HG03280 (cell line): ENCODE data around the gene ANKRD11.
A peak's percentile ranks its signal among the peaks of the same experiment; 100 is the strongest.
"Not testable (repeated sequence)": the region's sequence is repeated elsewhere in the genome, so short reads cannot be mapped to it uniquely, and the experiment has no call there.

Experiments used
- ATAC-seq: cut with Tn5 transposase; IDR thresholded peaks from one replicate; pipeline ENCODE4 v1.9.1; 2021; ENCODE audit warnings: mild to moderate bottlenecking, moderate library complexity; ENCODE audit not compliant: unreplicated experiment

The ANKRD11 gene

DNA sequence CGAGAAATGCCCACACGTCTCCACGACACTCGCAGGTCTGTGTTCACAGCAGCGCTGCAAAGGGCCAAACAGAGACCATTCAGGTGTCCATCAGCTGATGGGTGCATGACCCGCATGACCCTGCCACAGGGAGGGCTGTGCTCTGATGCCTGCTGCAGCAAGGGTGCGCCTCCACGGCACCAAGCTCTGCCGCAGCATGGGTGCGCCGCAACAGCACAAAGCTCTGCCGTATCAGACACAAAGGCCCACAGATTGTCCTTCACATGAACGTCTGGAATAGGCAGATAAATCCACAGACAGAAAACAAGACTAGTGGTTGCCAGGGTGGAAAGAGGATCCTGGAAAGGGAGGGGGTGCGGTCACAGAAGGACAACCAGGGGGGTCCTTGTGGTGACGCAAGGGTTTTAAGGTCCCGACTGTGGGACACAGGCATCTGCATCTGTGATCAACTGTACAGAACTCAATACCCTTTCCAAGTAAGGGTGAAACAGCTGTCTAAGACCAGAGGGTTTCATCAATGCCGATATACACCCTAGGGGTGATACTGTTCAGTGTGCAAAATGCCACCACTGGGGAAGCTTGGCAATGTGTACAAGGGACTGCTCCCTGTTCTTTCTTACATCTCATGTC lies 121.0 kb downstream of the ANKRD11 start:
- ATAC-seq, result no peak

GRCh38 chr16:89368604-89369249 lies 121.6 kb downstream of the ANKRD11 start:
- no peak for ATAC-seq

- ATAC-seq, result no peak
These were observed 122.8 kb downstream of the ANKRD11 start for GRCh38 chr16:89367538-89367915.

GRCh38 chr16:89366561-89367537 lies 123.5 kb downstream of the ANKRD11 start:
- no peak for ATAC-seq

DNA sequence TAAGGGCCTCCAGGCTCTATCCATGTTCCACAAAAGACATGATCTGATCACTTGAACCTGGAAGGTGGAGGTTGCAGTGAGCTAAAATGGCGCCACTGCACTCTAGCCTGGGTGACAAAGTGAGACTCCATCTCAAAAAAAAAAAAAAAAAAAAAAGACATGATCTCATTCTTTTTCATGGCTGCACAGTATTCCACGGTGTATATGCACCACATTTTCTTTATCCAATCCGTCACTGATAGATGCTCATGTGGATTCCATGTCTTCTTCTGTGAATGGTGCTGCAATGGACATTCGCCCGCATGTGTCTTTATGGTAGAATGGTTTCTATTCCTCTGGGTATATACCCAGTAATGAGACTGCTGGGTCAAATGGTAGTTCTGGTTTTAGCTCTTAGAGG lies 124.4 kb downstream of the ANKRD11 start:
- no peak for ATAC-seq

DNA sequence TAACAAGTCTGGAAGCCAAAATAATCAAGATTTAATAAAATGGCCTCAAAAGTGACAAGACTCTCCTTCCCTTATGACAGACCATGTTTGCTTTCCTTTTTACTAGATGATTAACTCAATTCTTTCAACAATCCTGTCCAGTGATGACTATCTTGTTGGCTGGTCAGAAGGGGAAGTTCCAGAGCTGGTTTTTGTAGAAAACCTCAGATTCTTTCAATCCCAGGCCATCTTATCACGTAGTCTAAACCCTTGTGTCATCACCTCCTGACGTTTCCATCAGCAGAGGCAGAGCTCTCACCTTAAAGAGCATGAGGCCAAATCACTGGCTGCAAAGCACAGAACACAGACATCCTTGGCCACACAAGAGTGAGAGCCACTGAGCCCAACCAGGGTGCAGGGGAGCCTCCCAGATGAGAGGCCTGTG lies 125.3 kb downstream of the ANKRD11 start:
- ATAC-seq, result no peak

DNA sequence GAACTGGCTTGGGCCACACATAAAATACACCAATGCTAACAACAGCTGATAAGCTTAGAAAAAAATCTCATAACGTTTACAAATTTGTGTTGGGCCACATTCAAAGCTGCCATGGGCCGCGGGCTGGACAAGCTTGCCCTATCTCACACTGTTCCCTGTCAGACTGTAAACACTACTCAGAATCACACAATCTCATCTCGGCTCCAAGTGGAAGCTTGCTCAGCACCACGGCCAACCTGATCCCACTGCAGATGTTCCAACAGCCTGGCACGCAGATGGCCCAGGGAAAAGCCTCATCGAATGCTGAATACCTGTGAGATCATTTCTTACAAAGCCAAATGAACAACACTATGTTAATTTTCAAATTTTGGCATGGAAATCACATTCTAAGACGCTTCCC lies 125.8 kb downstream of the ANKRD11 start:
- ATAC-seq, result no peak

DNA sequence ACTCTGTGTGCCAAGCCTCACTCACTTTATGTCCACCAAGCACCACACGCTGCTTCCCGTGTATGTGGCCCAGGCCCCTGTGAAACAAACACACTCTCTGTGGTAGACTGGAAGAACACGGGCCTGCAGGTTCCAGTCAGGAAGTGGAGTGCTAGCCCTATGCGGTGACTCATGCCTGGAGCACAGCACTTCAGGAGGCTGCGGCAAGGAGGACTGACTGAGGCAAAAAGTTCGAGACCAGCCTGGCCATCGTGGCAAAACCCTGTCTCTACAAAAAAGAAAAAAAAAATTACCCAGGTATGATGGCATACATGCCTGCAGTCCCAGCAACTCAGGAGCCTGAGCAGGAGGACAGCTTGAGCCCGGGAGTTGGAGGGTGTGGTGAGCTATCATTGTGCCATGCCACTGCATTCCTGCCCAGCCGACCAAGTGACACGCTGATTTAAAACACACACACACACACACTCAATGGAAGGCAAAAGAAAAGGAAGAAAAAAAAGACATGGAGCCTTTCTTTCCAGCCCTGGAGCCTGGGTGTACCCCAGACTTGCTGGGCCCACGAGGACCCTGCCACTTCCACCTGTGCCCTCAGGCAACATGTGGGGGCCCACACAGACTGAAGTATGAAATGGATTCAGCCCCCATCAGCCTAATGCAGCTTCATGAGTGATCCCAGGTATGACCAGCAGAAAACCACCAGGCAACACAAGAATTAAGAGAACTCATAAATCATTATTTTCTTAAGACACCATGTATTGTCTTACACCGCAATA lies 126.6 kb downstream of the ANKRD11 start:
- no peak for ATAC-seq

GRCh38 chr16:89362540-89363223 lies 127.7 kb downstream of the ANKRD11 start:
- ATAC-seq, result not testable (repeated sequence)

DNA sequence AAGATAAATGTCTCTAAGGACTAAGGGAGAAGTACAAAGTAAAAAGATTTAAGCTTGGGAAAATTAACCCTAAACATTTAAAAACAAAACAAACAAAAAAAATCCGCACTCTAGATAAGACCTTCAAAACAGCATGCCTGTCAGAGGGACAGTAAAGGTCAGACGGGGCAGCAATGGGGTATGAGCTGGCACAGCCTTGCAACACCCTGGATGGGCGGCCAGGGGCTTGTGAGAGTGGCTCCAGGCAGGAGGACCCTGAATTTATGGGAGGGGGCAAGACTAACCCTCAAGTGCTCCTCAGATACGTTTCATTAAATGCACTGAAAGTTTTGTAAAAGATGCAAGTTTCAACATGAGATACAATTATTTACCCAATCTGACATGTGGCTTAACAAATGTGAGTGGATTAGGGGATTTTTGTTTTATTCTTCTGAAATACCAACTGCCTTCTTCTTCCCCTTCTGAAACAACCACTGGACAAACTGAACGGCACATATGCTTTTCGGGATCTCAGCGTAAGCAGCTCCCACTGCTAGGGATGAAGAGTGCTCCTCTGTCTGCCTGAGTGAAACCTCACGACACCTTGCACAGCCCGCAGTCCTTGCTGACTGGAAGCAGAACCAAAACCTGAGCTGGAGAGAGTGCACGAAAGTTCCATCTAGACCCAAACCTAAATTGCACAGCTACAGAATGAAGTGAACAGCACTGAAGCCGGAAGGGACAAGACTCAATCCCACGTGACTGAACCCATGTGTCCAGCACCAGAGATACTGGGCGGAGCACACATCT lies 128.4 kb downstream of the ANKRD11 start:
- ATAC-seq, result peak; percentile 73

- ATAC-seq, result peak; percentile 45
These were observed 129.5 kb downstream of the ANKRD11 start for GRCh38 chr16:89360760-89361435.

- ATAC-seq, result no peak
These were observed 130.9 kb downstream of the ANKRD11 start for GRCh38 chr16:89359264-89360147.

DNA sequence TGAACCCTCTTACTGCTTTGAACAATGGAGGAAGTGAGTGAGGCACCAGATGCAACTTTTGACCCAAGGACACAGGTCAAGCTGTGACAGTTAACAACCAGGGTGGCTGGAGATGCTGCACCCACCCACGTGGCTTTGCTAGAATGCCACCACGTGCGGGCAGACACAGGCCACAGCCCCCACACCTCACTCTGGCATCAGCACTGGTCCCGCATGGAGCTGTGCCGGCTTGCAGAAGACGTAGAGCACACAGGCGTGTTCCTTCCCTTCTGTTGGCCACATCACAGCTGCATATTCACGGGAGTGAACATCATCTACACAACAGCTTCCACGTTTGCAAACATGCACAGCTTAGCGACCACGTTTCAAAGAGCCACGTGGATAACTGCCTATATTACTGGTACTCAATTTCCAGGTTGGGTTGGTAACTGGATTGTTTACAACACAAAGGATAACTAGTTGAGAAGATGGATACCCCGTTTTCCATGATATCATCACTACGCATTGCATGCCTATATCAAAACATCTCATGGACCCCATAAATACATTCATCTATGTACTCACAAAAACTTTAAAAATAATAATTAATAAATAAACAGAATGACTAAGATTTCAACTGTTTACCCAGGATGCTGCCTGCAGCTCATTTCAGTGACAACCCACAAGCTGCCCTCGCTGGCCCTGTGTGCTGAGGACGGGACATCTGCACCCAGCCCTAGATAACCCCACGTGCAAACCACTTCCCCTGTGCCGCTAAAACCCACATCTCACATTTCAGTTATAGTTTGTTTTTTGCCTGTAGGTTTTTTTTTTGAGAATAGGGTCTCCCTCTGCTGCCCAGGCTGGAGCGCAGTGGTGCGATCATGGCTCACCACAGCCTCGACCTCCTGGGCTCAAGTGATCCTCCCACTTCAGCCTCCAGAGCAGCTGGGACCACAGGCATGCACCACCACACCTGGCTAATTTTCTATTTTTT lies 132.0 kb downstream of the ANKRD11 start:
- no peak for ATAC-seq

DNA sequence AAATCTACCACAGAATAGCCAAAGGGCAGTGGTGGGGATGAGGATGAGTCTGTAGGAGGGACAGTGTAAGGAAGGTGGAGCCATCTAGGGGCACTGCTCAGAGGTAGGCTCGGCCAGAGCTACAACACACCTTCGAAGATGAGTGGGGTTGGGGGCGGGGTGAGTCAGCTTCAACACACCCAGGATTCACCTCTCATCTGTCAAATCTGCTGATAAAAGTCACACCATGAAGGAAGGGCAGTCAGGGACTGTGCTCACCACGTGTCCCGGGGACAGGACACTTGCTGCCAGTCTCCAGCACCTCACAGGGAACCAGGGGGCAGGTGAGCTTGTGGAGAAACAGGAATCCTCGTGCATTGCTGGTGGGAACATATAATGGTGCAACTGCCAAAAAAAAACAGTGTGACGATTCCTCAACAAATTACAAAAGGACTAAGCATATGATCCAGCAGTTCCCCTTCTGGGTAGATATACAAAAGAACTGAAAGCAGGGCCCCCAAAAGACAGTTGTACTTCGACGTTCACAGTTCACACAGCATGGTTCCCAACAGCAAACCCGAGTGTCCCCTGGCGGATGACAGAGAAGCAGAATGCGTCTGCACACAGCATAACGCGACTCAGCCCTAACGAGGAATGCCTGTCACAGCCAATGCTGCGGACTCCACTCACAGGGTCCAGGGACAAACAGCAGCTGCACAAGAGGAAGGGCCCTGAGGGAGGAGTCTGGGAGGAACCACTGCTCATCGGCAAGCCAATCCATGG lies 133.1 kb downstream of the ANKRD11 start:
- no peak for ATAC-seq

- no peak for ATAC-seq
These were observed 134.7 kb downstream of the ANKRD11 start for GRCh38 chr16:89355686-89356085.

DNA sequence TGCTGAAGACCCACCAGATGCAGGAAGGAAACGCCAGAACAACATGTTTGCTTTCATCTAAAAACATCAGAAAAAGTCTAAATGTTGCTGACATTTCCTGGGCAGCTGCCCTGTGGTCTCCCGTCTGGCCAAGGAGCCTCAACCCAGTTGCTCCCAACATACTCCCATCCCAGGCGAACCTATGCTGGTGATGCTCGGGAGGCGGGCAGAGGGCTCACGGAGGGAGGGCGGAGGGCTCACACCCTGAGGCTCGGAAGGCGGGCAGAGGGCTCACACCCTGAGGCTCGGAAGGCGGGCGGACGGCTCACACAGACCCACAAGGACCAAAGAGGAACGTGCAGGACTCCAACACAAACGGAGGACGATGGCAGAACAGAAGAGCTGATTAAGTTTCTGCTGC lies 135.4 kb downstream of the ANKRD11 start:
- ATAC-seq, result no peak
